Adrenal gland (tissue), 12 donors: Measurements from ENCODE around the gene PRR12. TPM values are rescaled to one million over a fixed set of nuclear protein-coding genes. Genes with fewer than 3 reads are reported as not detected.

ENCODE experiments used
- DNase-seq, 7 donors: peaks; one replicate each; pipeline ENCODE4 v3.0.0-alpha.2; 2019 to 2020
- H3K27ac ChIP-seq, 5 donors: fragments of 200-600 bp; sonication (generic) in 4 of 5; 1 replicate in 3 of 5; 2 replicates in 2 of 5; pipeline versions ENCODE4 v1.5.1 to v1.8.0; 2016 to 2020; ENCODE audit warnings: mild to moderate bottlenecking in 1 of 5
- H3K27me3 ChIP-seq: fragments of 200-600 bp; 2 replicates; pipeline ENCODE4 v1.8.0; 2021
- H3K36me3 ChIP-seq, 2 donors: fragments of 200-600 bp; replicated peaks in 1 of 2; 1 replicate in 1 of 2; 2 replicates in 1 of 2; pipeline versions ENCODE4 v1.5.1 to v1.8.0; 2018 to 2022
- H3K4me1 ChIP-seq, 2 donors: fragments of 200-600 bp; replicated peaks in 1 of 2; 1 replicate in 1 of 2; 2 replicates in 1 of 2; pipeline versions ENCODE4 v1.5.1 to v1.8.0; 2018 to 2021
- H3K4me3 ChIP-seq, 4 donors: fragments of 200-600 bp; sonication (generic) in 3 of 4; one replicate each; pipeline ENCODE4 v1.5.1; 2016 to 2018
- H3K9me3 ChIP-seq, 3 donors: fragments of 200-600 bp; sonication (generic) in 1 of 3; replicated peaks in 1 of 3; 1 replicate in 2 of 3; 2 replicates in 1 of 3; pipeline versions ENCODE4 v1.5.1 to v1.8.0; 2016 to 2021
- CTCF ChIP-seq, 6 experiments: fragments of 450-650 bp in 4 of 6; fragments of 200-600 bp in 2 of 6; sonication (generic) in 1 of 6; IDR thresholded peaks; 1 replicate in 5 of 6; 2 replicates in 1 of 6; pipeline versions ENCODE4 v1.5.1 to v1.8.0; 2016 to 2021; ENCODE audit warnings: antibody characterized with exemption in 6 of 6, mild to moderate bottlenecking in 2 of 6, moderate library complexity in 1 of 6
- POLR2A ChIP-seq, 2 donors: fragments of 450-650 bp; IDR thresholded peaks; one replicate each; pipeline ENCODE4 v1.6.1; 2017; ENCODE audit warnings: antibody characterized with exemption in 2 of 2, mild to moderate bottlenecking in 2 of 2, moderate library complexity in 1 of 2
- WGBS, 4 donors: extraction: QIAGEN DNeasy Blood & Tissue Kit in 2 of 4; methylation state at CpG; one replicate each; pipeline versions ENCODE4 v1.1.5 to v1.1.7; 2013 to 2017; 5-methylcytosine and 5-hydroxymethylcytosine counted together
- intact Hi-C, 2 donors: fragments of 100-400 bp; cut with DNase I; formaldehyde crosslinking; loops; one replicate each; pipeline versions ENCODE4 v1.14.1 to v1.15.0; 2022 to 2023
- polyA plus RNA-seq, 3 donors: library from polyadenylated mRNA; stranded (reverse); fragments of 200-250 nt in 2 of 3; fragments of 350-450 nt in 1 of 3; fragmentation: Illumina TruSeq in 1 of 3; extraction: RNeasy Lipid Tissue Mini Kit (QIAGEN cat#74804) in 1 of 3; gene quantifications; one replicate each; pipeline ENCODE4 v1.2.3, GENCODE V29; 2013 to 2014
- total RNA-seq, 9 donors: library from RNA; depleted of rRNA in 4 of 9; stranded (reverse); fragments of >200 nt in 4 of 9; fragments of 120-200 nt in 1 of 9; fragmentation: NEBNext Ultra II Directional in 1 of 9; extraction: Animal tissue kit (Norgen Biotek cat#: 25700) in 1 of 9; gene quantifications; one replicate each; pipeline versions ENCODE4 v1.1.0 to v1.2.4, GENCODE V29; 2013 to 2023
- donor health status: healthy with polysubstance abuse.
- donor health status: Bipolar disorder and iron deficiency.
- donor health status: DM: yes; HTN: yes; CAD: no.
- donor health status: DM: no; HTN: no; CAD: no.
- donor health status: DM: no; HTN: no; CAD: no.
- donor health status: DM: yes; HTN: yes; CAD: no.

The PRR12 gene
- total and polyA plus RNA-seq, 12 donors, result 2.9 to 49.8 (median 16.2) TPM

GRCh38 chr19:49642492-49643035 is 51.6 kb downstream of the PRR12 start:
- no peak for TF ChIP-seq CTCF (IDR thresholded peaks at IDR 0.05)
- TF ChIP-seq POLR2A (IDR thresholded peaks at IDR 0.05), result no peak
- Histone ChIP-seq H3K36me3 (peaks cover 0 to 22% of the 10 kb centered on the region in 2 donors), H3K27me3 (no peaks in the 10 kb centered on the region), H3K27ac (peak overlapping the region in 4 of 5 donors; percentile 76 to 99 (median 86)), H3K4me1 (peaks cover 29 to 50% of the 10 kb centered on the region in 2 donors), H3K4me3 (peak overlapping the region; percentile 37 to 93 (median 72)), H3K9me3 (no peaks in the 10 kb centered on the region)
- DNase-seq, result no peak
- 4 to 10% (median 9%) methylated on average over 4 to 5 of the region's 5 CpGs for WGBS, 4 donors
- intact Hi-C loops, result no loop called here

- peaks cover 25 to 43% of the 10 kb centered on the region in 2 donors for H3K4me1 ChIP-seq
- H3K36me3 ChIP-seq, result peaks cover 0 to 31% of the 10 kb centered on the region in 2 donors
- TF ChIP-seq CTCF (IDR thresholded peaks at IDR 0.05), result no peak
- no peak for TF ChIP-seq POLR2A (IDR thresholded peaks at IDR 0.05)
- intact Hi-C loops, result no loop called here
- 70 to 81% (median 75%) methylated on average over 2 of the region's 2 CpGs for WGBS, 4 donors
- peak in 1 of 7 donors; percentile 13 for DNase-seq
- no peaks in the 10 kb centered on the region for H3K27me3 ChIP-seq
- H3K27ac ChIP-seq, result peak overlapping the region in 2 of 5 donors; percentile 0 to 1
- no peak overlapping the region for H3K4me3 ChIP-seq
- H3K9me3 ChIP-seq, result no peaks in the 10 kb centered on the region
These were observed 52.5 kb downstream of the PRR12 start for GRCh38 chr19:49643466-49643865.

DNA sequence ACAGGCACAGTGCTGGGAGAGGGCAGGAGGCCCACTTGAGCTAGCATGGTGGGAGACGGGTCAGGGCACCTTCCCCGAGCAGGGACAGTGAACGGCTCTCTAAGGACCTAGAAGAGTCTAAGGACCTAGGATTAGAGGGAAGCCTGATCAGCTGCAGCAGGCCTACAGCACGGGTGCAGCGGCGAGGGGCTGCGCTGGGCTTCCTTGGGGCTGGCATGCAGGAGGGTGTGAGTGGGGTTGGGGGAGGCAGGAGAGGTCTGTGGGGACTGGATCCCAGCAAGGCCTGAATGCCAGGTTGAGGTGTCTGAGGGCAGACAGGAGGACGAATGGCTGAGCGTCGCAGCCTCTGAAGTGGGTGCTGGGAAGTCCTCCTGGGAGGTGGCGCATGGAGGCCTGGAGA is 54.6 kb downstream of the PRR12 start:
- Histone ChIP-seq H3K27me3 (no peaks in the 10 kb centered on the region), H3K4me3 (no peak overlapping the region), H3K27ac (no peak overlapping the region), H3K9me3 (no peaks in the 10 kb centered on the region), H3K4me1 (peaks cover 19 to 35% of the 10 kb centered on the region in 2 donors), H3K36me3 (peaks cover 0 to 43% of the 10 kb centered on the region in 2 donors)
- intact Hi-C loops, result no loop called here
- no peak for DNase-seq
- 88 to 92% (median 90%) methylated on average over 11 of the region's 11 CpGs for WGBS, 4 donors
- TF ChIP-seq POLR2A (IDR thresholded peaks at IDR 0.05), result no peak
- TF ChIP-seq CTCF (IDR thresholded peaks at IDR 0.05), result no peak

- no peak overlapping the region for H3K4me3 ChIP-seq
- DNase-seq, result no peak
- H3K4me1 ChIP-seq, result peaks cover 17 to 33% of the 10 kb centered on the region in 2 donors
- H3K36me3 ChIP-seq, result peaks cover 0 to 43% of the 10 kb centered on the region in 2 donors
- no peak for TF ChIP-seq POLR2A (IDR thresholded peaks at IDR 0.05)
- TF ChIP-seq CTCF (IDR thresholded peaks at IDR 0.05), result no peak
- intact Hi-C loops, result no loop called here
- H3K27ac ChIP-seq, result no peak overlapping the region
- 89 to 91% (median 89%) methylated on average over 9 to 13 of the region's 13 CpGs for WGBS, 4 donors
- H3K9me3 ChIP-seq, result no peaks in the 10 kb centered on the region
- H3K27me3 ChIP-seq, result no peaks in the 10 kb centered on the region
These were observed 55.0 kb downstream of the PRR12 start for GRCh38 chr19:49645995-49646394.
